Testis (tissue), 2 donors: Measurements from ENCODE around the gene BMP8A.

Experiments used
- POLR2A ChIP-seq: fragments of 450-650 bp; IDR thresholded peaks from one replicate; pipeline ENCODE4 v1.6.1; 2017; ENCODE audit warnings: antibody characterized with exemption, mild to moderate bottlenecking, moderate library complexity
- TF ChIP-seq, protein P1 (sequence below), 3 experiments: fragments of 450-650 bp in 2 of 3; fragments of 200-600 bp in 1 of 3; sonication (generic) in 1 of 3; IDR thresholded peaks; one replicate each; pipeline ENCODE4 v1.5.1; 2016 to 2019; ENCODE audit warnings: antibody characterized with exemption in 3 of 3, mild to moderate bottlenecking in 2 of 3, moderate library complexity in 1 of 3

DNA sequence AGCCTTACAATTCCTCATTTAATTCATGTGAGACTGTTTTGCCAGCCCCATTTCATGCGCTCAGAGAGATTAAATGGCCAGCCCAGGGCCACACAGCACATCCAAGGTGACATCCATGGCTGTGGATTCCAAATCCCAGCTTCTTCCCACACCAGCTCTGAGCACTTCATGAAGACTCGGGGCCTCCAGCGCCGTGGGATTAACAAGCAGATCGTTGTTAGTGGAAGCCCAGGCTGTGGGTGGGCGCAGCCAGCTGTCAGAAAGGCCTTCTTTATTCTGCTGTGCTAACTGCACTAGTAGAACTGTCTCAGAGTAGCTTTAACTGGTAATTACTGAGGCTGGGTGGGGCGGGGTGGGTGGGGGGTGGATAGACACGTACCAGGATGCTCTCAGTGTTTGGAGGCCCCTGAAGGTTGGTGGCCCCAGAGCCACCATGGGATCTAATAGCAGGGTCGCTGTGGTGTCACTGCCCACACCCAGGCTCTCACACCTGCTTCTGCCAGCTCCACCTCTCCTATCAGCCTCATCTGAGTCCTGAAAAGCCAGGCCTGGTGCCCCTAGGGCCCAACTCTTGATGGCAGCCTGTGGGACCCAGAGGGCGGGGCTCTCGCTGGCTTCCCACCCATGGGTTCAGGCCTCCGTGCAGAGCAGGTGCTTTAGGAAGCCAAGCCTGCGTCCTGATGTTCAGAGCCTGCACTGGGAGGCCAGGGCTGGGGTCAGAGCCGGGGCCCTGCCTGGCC is 3.4 kb downstream of the BMP8A start:
- no peak for TF ChIP-seq POLR2A
- TF ChIP-seq, protein P1, sequence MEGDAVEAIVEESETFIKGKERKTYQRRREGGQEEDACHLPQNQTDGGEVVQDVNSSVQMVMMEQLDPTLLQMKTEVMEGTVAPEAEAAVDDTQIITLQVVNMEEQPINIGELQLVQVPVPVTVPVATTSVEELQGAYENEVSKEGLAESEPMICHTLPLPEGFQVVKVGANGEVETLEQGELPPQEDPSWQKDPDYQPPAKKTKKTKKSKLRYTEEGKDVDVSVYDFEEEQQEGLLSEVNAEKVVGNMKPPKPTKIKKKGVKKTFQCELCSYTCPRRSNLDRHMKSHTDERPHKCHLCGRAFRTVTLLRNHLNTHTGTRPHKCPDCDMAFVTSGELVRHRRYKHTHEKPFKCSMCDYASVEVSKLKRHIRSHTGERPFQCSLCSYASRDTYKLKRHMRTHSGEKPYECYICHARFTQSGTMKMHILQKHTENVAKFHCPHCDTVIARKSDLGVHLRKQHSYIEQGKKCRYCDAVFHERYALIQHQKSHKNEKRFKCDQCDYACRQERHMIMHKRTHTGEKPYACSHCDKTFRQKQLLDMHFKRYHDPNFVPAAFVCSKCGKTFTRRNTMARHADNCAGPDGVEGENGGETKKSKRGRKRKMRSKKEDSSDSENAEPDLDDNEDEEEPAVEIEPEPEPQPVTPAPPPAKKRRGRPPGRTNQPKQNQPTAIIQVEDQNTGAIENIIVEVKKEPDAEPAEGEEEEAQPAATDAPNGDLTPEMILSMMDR (IDR thresholded peaks at IDR 0.05), result no peak
